Measurements from ENCODE around the gene FABP2. TPM values are rescaled to one million over a fixed set of nuclear protein-coding genes. Genes with fewer than 3 reads are reported as not detected.
"Not testable (repeated sequence)": the region's sequence is repeated elsewhere in the genome, so short reads cannot be mapped to it uniquely, and the experiment has no call there.

The FABP2 gene
- total and polyA plus RNA-seq, 2 experiments from 2014 or later, result not detected

GRCh38 chr4:119370392-119370791 lies 48.5 kb upstream of the FABP2 start:
- H3K27ac Mint-ChIP-seq; H3K79me2 ChIP-seq (replicated peaks; ENCODE audit: insufficient read depth); H3K27me3 ChIP-seq (ENCODE audit: insufficient read depth); H3K4me2 ChIP-seq; H3K4me3 ChIP-seq; H3K9me3 Mint-ChIP-seq; H3K27ac ChIP-seq (ENCODE audit: low read depth); ATAC-seq; H3K36me3 Mint-ChIP-seq (ENCODE audit: low read depth); H3K9me2 ChIP-seq (ENCODE audit: insufficient read depth); H3K4me1 Mint-ChIP-seq; H3K4me1 ChIP-seq (ENCODE audit: insufficient read depth); DNase-seq (ENCODE audit: low spot score); H4K20me1 ChIP-seq (replicated peaks; ENCODE audit: insufficient read depth); H3K4me3 Mint-ChIP-seq; H3K27me3 Mint-ChIP-seq (ENCODE audit: insufficient read depth, low read depth, poor library complexity); H2AFZ ChIP-seq; H3K36me3 ChIP-seq (ENCODE audit: insufficient read depth); H3F3A ChIP-seq (replicated peaks; ENCODE audit: low read depth): not testable (repeated sequence)

DNA sequence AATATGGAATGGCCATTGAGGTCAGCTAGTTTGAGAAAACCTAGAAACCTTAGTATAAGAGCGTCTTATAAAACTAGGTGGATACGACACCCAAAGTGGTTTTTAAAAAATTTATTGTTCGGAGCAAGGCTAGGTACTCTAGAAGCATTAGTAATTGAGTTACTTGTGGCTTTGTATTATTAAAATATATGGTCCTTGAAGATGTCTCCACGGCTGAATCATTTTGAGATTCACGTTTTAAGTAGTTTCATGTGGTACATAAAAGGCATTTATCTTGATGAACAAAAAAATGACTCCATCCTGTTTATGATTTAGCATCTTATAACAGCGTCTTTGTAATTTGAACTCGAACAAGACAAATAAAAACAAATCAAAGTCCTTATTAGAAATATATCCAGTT lies 44.9 kb upstream of the FABP2 start:
- not testable (repeated sequence) for H2AFZ ChIP-seq; DNase-seq (ENCODE audit: low spot score); H3K9me2 ChIP-seq (ENCODE audit: insufficient read depth); H3K27ac ChIP-seq (ENCODE audit: low read depth); H3F3A ChIP-seq (replicated peaks; ENCODE audit: low read depth); H3K36me3 ChIP-seq (ENCODE audit: insufficient read depth); ATAC-seq; H3K27me3 ChIP-seq (ENCODE audit: insufficient read depth); H3K27ac Mint-ChIP-seq; H4K20me1 ChIP-seq (replicated peaks; ENCODE audit: insufficient read depth); H3K36me3 Mint-ChIP-seq (ENCODE audit: low read depth); H3K4me2 ChIP-seq; H3K4me1 Mint-ChIP-seq; H3K9me3 Mint-ChIP-seq; H3K4me3 ChIP-seq; H3K4me1 ChIP-seq (ENCODE audit: insufficient read depth); H3K27me3 Mint-ChIP-seq (ENCODE audit: insufficient read depth, low read depth, poor library complexity); H3K4me3 Mint-ChIP-seq; H3K79me2 ChIP-seq (replicated peaks; ENCODE audit: insufficient read depth)

- not testable (repeated sequence) for DNase-seq (ENCODE audit: low spot score); H3K9me3 Mint-ChIP-seq; H3K79me2 ChIP-seq (replicated peaks; ENCODE audit: insufficient read depth); H3K27ac Mint-ChIP-seq; H3K36me3 ChIP-seq (ENCODE audit: insufficient read depth); H2AFZ ChIP-seq; H3K4me1 Mint-ChIP-seq; H3K27me3 Mint-ChIP-seq (ENCODE audit: insufficient read depth, low read depth, poor library complexity); H4K20me1 ChIP-seq (replicated peaks; ENCODE audit: insufficient read depth); H3K4me1 ChIP-seq (ENCODE audit: insufficient read depth); H3K4me2 ChIP-seq; H3K27ac ChIP-seq (ENCODE audit: low read depth); H3K27me3 ChIP-seq (ENCODE audit: insufficient read depth); H3K9me2 ChIP-seq (ENCODE audit: insufficient read depth); H3F3A ChIP-seq (replicated peaks; ENCODE audit: low read depth); H3K4me3 Mint-ChIP-seq; H3K36me3 Mint-ChIP-seq (ENCODE audit: low read depth); ATAC-seq; H3K4me3 ChIP-seq
Observed at GRCh38 chr4:119364203-119364602, 42.3 kb upstream of the FABP2 start.

DNA sequence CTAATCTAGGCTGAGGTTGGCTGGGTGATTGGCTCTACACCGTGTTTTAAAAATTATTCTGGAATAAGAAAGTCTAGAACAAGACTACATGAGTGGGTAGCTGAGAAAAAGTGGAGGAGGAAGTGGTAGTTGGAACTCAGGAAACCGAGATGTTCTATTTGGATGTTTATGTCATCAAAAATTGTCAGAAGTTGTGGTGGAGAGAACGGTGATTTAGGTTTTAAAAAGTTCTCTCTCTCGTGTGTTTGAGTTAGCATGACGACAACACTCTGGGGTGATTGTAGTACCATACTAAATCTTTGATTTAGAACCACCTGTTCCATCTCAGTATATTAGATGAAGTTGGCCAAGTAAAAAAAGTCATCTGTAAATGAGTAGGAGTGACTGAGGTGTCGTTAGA lies 41.4 kb upstream of the FABP2 start:
- not testable (repeated sequence) for H3K36me3 Mint-ChIP-seq (ENCODE audit: low read depth); H3K27me3 Mint-ChIP-seq (ENCODE audit: insufficient read depth, low read depth, poor library complexity); H3K9me2 ChIP-seq (ENCODE audit: insufficient read depth); DNase-seq (ENCODE audit: low spot score); H3K4me1 ChIP-seq (ENCODE audit: insufficient read depth); H3K4me2 ChIP-seq; H3K9me3 Mint-ChIP-seq; ATAC-seq; H2AFZ ChIP-seq; H3K27ac Mint-ChIP-seq; H3K4me1 Mint-ChIP-seq; H3K79me2 ChIP-seq (replicated peaks; ENCODE audit: insufficient read depth); H3K4me3 Mint-ChIP-seq; H3K27ac ChIP-seq (ENCODE audit: low read depth); H4K20me1 ChIP-seq (replicated peaks; ENCODE audit: insufficient read depth); H3K36me3 ChIP-seq (ENCODE audit: insufficient read depth); H3F3A ChIP-seq (replicated peaks; ENCODE audit: low read depth); H3K27me3 ChIP-seq (ENCODE audit: insufficient read depth); H3K4me3 ChIP-seq

DNA sequence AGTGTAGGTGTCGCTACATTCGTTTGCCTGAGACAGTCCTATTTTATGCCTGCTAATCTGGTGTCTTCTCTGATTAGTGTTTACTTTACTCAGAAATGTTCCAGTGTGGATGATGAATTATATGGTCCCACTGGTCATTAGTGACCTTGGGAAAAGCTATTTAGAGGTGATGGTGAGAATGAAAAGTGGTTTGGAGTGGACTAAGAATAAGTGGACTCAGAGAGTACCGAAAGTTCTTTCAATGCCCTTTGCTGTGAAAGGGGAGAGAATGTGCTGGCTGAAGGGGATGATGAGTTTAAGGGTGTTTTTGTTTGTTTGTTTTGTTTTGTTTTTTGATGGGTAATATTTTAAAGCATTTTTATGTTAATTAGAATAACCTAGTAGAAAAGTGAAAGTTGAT lies 40.5 kb upstream of the FABP2 start:
- not testable (repeated sequence) for H3K4me3 Mint-ChIP-seq; DNase-seq (ENCODE audit: low spot score)

GRCh38 chr4:119359873-119360272 lies 37.9 kb upstream of the FABP2 start:
- H3K4me3 Mint-ChIP-seq; H3K27me3 ChIP-seq (ENCODE audit: insufficient read depth); H3K27me3 Mint-ChIP-seq (ENCODE audit: insufficient read depth, low read depth, poor library complexity); ATAC-seq; H3K9me3 Mint-ChIP-seq; H3K4me1 Mint-ChIP-seq; H3K4me2 ChIP-seq; H4K20me1 ChIP-seq (replicated peaks; ENCODE audit: insufficient read depth); H3K27ac Mint-ChIP-seq; H3F3A ChIP-seq (replicated peaks; ENCODE audit: low read depth); H2AFZ ChIP-seq; H3K36me3 Mint-ChIP-seq (ENCODE audit: low read depth); H3K4me3 ChIP-seq; DNase-seq (ENCODE audit: low spot score); H3K79me2 ChIP-seq (replicated peaks; ENCODE audit: insufficient read depth); H3K36me3 ChIP-seq (ENCODE audit: insufficient read depth); H3K4me1 ChIP-seq (ENCODE audit: insufficient read depth); H3K27ac ChIP-seq (ENCODE audit: low read depth); H3K9me2 ChIP-seq (ENCODE audit: insufficient read depth): not testable (repeated sequence)

More for the DNA sequence above, 40.5 kb upstream of the FABP2 start:
- not testable (repeated sequence) for ATAC-seq; H3K9me3 Mint-ChIP-seq; H3K27ac ChIP-seq (ENCODE audit: low read depth); H3K4me3 ChIP-seq; H3K4me1 Mint-ChIP-seq; H4K20me1 ChIP-seq (replicated peaks; ENCODE audit: insufficient read depth); H3K27me3 ChIP-seq (ENCODE audit: insufficient read depth); H3K4me1 ChIP-seq (ENCODE audit: insufficient read depth); H3K79me2 ChIP-seq (replicated peaks; ENCODE audit: insufficient read depth); H3K36me3 ChIP-seq (ENCODE audit: insufficient read depth); H3K9me2 ChIP-seq (ENCODE audit: insufficient read depth); H2AFZ ChIP-seq; H3K36me3 Mint-ChIP-seq (ENCODE audit: low read depth); H3F3A ChIP-seq (replicated peaks; ENCODE audit: low read depth); H3K27me3 Mint-ChIP-seq (ENCODE audit: insufficient read depth, low read depth, poor library complexity); H3K27ac Mint-ChIP-seq; H3K4me2 ChIP-seq

- not testable (repeated sequence) for H3K4me3 Mint-ChIP-seq; H3K4me1 Mint-ChIP-seq; H3F3A ChIP-seq (replicated peaks; ENCODE audit: low read depth); H3K4me2 ChIP-seq; H3K27ac Mint-ChIP-seq; H3K36me3 ChIP-seq (ENCODE audit: insufficient read depth); H3K27me3 ChIP-seq (ENCODE audit: insufficient read depth); H3K79me2 ChIP-seq (replicated peaks; ENCODE audit: insufficient read depth); H2AFZ ChIP-seq; H3K4me3 ChIP-seq; H3K27me3 Mint-ChIP-seq (ENCODE audit: insufficient read depth, low read depth, poor library complexity); H3K9me2 ChIP-seq (ENCODE audit: insufficient read depth); H3K4me1 ChIP-seq (ENCODE audit: insufficient read depth); DNase-seq (ENCODE audit: low spot score); H3K27ac ChIP-seq (ENCODE audit: low read depth); H3K36me3 Mint-ChIP-seq (ENCODE audit: low read depth); H3K9me3 Mint-ChIP-seq; ATAC-seq; H4K20me1 ChIP-seq (replicated peaks; ENCODE audit: insufficient read depth)
Observed at GRCh38 chr4:119356796-119357195, 34.9 kb upstream of the FABP2 start.
